Pancreas (tissue), 10 donors: ENCODE data around the gene PAX3. TPM values are rescaled to one million over a fixed set of nuclear protein-coding genes. Genes with fewer than 3 reads are reported as not detected.

ENCODE experiments used
- ATAC-seq, 4 donors: fragments of 200-7000 bp; cut with Tn5 transposase; one replicate each; pipeline versions ENCODE4 v1.8.0 to v1.9.1; 2020; ENCODE audit warnings: mild to moderate bottlenecking in 4 of 4, moderate library complexity in 4 of 4
- DNase-seq, 6 donors: peaks; one replicate each; pipeline ENCODE4 v3.0.0-alpha.2; 2020
- FAIRE-seq: peaks from 2 replicates; lab custom pipeline; 2012; peaks lifted over from hg19 to GRCh38; lab: Jason Lieb, UNC
- H3K27ac ChIP-seq, 4 donors: fragments of 200-600 bp; sonication (generic); 1 replicate in 3 of 4; 2 replicates in 1 of 4; pipeline versions ENCODE4 v1.5.0 to v1.8.0; 2020
- H3K27me3 ChIP-seq, 4 donors: fragments of 200-600 bp; one replicate each; pipeline ENCODE4 v1.8.0; 2021
- H3K36me3 ChIP-seq, 3 donors: fragments of 200-600 bp; sonication (generic) in 1 of 3; one replicate each; pipeline versions ENCODE4 v1.5.0 to v1.8.0; 2020 to 2021
- H3K4me1 ChIP-seq, 3 donors: fragments of 200-600 bp; one replicate each; pipeline ENCODE4 v1.8.0; 2021
- H3K4me3 ChIP-seq, 4 donors: fragments of 200-600 bp; sonication (generic) in 2 of 4; one replicate each; pipeline versions ENCODE4 v1.5.0 to v1.8.0; 2020 to 2021
- H3K9me3 ChIP-seq, 4 donors: fragments of 200-600 bp; one replicate each; pipeline ENCODE4 v1.8.0; 2021
- CTCF ChIP-seq, 4 donors: fragments of 200-600 bp; sonication (generic) in 3 of 4; IDR thresholded peaks; one replicate each; pipeline versions ENCODE4 v1.5.0 to v1.8.0; 2021; ENCODE audit warnings: antibody characterized with exemption in 4 of 4
- WGBS, 2 donors: extraction: QIAGEN DNeasy Blood & Tissue Kit; methylation state at CpG; one replicate each; pipeline ENCODE4 v1.1.7; 2013; 5-methylcytosine and 5-hydroxymethylcytosine counted together
- intact Hi-C, 3 donors: fragments of 100-400 bp; cut with DNase I; formaldehyde crosslinking; loops; one replicate each; pipeline versions ENCODE4 v1.11.1 to v1.14.2; 2022
- polyA plus RNA-seq, 2 donors: library from polyadenylated mRNA; stranded (reverse); fragments of 200-250 nt; gene quantifications; one replicate each; pipeline ENCODE4 v1.2.3, GENCODE V29; 2013
- total RNA-seq, 6 donors: library from RNA; stranded (reverse); fragmentation: NEBNext Ultra II Directional in 4 of 6; extraction: Animal tissue kit (Norgen Biotek cat#: 25700) in 4 of 6; gene quantifications; one replicate each; pipeline versions ENCODE4 v1.2.1 to v1.2.4, GENCODE V29; 2021 to 2023
- donor health status: healthy with polysubstance abuse.
- donor health status: DM: no; HTN: no; CAD: no; lungs with moderate emphysema.
- donor health status: DM: no; HTN: no; CAD: no.
- donor health status: control.
- donor health status: control.
- donor health status: Bipolar disorder and iron deficiency.
- donor health status: DM: yes; HTN: yes; CAD: no.
- donor health status: DM: no; HTN: no; CAD: no.
- donor health status: DM: no; HTN: no; CAD: no.
- donor health status: DM: yes; HTN: yes; CAD: no.

PAX3 gene
- total and polyA plus RNA-seq, 8 donors = not detected

- H3K9me3 ChIP-seq = no peaks in the 10 kb centered on the region
- H3K4me1 ChIP-seq = no peaks in the 10 kb centered on the region
- intact Hi-C loops = no loop called here
- no peak for TF ChIP-seq CTCF (IDR thresholded peaks at IDR 0.05)
- H3K4me3 ChIP-seq = no peak overlapping the region
- 45 to 59% methylated on average over 5 of the region's 5 CpGs for WGBS, 2 donors
- H3K27me3 ChIP-seq = peaks cover 0 to 2% (median 0%) of the 10 kb centered on the region in 4 donors
- no peaks in the 10 kb centered on the region for H3K36me3 ChIP-seq
- DNase-seq = no peak
- no peak for FAIRE-seq
- ATAC-seq = no peak
- no peak overlapping the region for H3K27ac ChIP-seq
These were observed 85.7 kb downstream of the PAX3 start for GRCh38 chr2:222213049-222213448.

- FAIRE-seq = no peak
- intact Hi-C loops = no loop called here
- Histone ChIP-seq H3K27ac (no peak overlapping the region), H3K4me3 (no peak overlapping the region), H3K27me3 (no peaks in the 10 kb centered on the region), H3K4me1 (no peaks in the 10 kb centered on the region), H3K9me3 (no peaks in the 10 kb centered on the region), H3K36me3 (no peaks in the 10 kb centered on the region)
- no peak for TF ChIP-seq CTCF (IDR thresholded peaks at IDR 0.05)
- WGBS, 2 donors = 49 to 61% methylated on average over 4 of the region's 4 CpGs
- DNase-seq = no peak
- no peak for ATAC-seq
These were observed 86.2 kb downstream of the PAX3 start for GRCh38 chr2:222212571-222212970.

GRCh38 chr2:222208010-222208690 is 90.6 kb downstream of the PAX3 start:
- Histone ChIP-seq H3K9me3 (no peaks in the 10 kb centered on the region), H3K27me3 (no peaks in the 10 kb centered on the region), H3K4me3 (no peak overlapping the region), H3K36me3 (no peaks in the 10 kb centered on the region), H3K4me1 (no peaks in the 10 kb centered on the region), H3K27ac (no peak overlapping the region)
- WGBS, 2 donors = 64% methylated on average over 4 of the region's 4 CpGs
- intact Hi-C loops = no loop called here
- FAIRE-seq (no peak), ATAC-seq (no peak), DNase-seq (no peak)
- TF ChIP-seq CTCF (IDR thresholded peaks at IDR 0.05) = no peak

- Histone ChIP-seq H3K9me3 (no peaks in the 10 kb centered on the region), H3K4me1 (no peaks in the 10 kb centered on the region), H3K36me3 (no peaks in the 10 kb centered on the region), H3K27me3 (no peaks in the 10 kb centered on the region), H3K27ac (no peak overlapping the region), H3K4me3 (no peak overlapping the region)
- ATAC-seq = no peak
- intact Hi-C loops = no loop called here
- no peak for TF ChIP-seq CTCF (IDR thresholded peaks at IDR 0.05)
- no peak for FAIRE-seq
- no peak for DNase-seq
- WGBS, 2 donors = 27 to 39% methylated on average over 1 of the region's 1 CpG
These were observed 93.7 kb downstream of the PAX3 start for GRCh38 chr2:222205136-222205535.

- Histone ChIP-seq H3K27me3 (no peaks in the 10 kb centered on the region), H3K27ac (no peak overlapping the region), H3K4me1 (no peaks in the 10 kb centered on the region), H3K4me3 (no peak overlapping the region), H3K36me3 (no peaks in the 10 kb centered on the region), H3K9me3 (no peaks in the 10 kb centered on the region)
- WGBS, 2 donors = 28% methylated on average over 4 of the region's 4 CpGs
- intact Hi-C loops = no loop called here
- no peak for TF ChIP-seq CTCF (IDR thresholded peaks at IDR 0.05)
- no peak for DNase-seq
- ATAC-seq = no peak
- no peak for FAIRE-seq
These were observed 95.8 kb downstream of the PAX3 start for GRCh38 chr2:222203041-222203440.
